HepG2 (cell line): ENCODE data around the gene RSPRY1. TPM values are rescaled to one million over a fixed set of nuclear protein-coding genes. Genes with fewer than 3 reads are reported as not detected.

Source experiments
- AGO2 ChIP-seq: fragments of 200-400 bp; formaldehyde crosslinking; optimal IDR thresholded peaks from 2 replicates; pipeline ENCODE3; 2017; ENCODE audit warnings: mild to moderate bottlenecking, low read depth, low read length, moderate library complexity
- CEBPB ChIP-seq: IDR thresholded peaks from 2 replicates; pipeline ENCODE4 v1.6.1; 2011; ENCODE audit warnings: low read depth, low read length, improper control_type of control experiment, borderline replicate concordance
- DMTF1 ChIP-seq: sonication (generic); formaldehyde crosslinking; IDR thresholded peaks from 2 replicates; pipeline ENCODE4 v1.4.0; 2020; ENCODE audit warnings: mild to moderate bottlenecking, missing genetic modification reagents
- EEA1 ChIP-seq: sonication (generic); formaldehyde crosslinking; IDR thresholded peaks from 2 replicates; pipeline ENCODE4 v1.5.1; 2020; ENCODE audit warnings: mild to moderate bottlenecking, missing genetic modification reagents, borderline replicate concordance
- EZH2 ChIP-seq: conservative IDR thresholded peaks from 2 replicates; pipeline ENCODE4 v1.6.1; 2012; ENCODE audit warnings: mild to moderate bottlenecking, low read depth, low read length, moderate library complexity
- FOXK1 ChIP-seq: sonication (generic); formaldehyde crosslinking; IDR thresholded peaks from 2 replicates; pipeline ENCODE4 v1.4.0; 2020; ENCODE audit warnings: low read depth, missing genetic modification reagents, borderline replicate concordance
- JUND ChIP-seq: sonication (generic); formaldehyde crosslinking; IDR thresholded peaks from 2 replicates; pipeline ENCODE4 v1.8.0; 2022; ENCODE audit warnings: mild to moderate bottlenecking, missing genetic modification reagents
- LCORL ChIP-seq, 2 experiments: fragments of 450-650 bp in 1 of 2; sonication (generic) in 1 of 2; formaldehyde crosslinking in 1 of 2; IDR thresholded peaks; 2 replicates each; pipeline versions ENCODE4 v1.5.0 to v1.6.1; 2017 to 2020; ENCODE audit warnings: antibody characterized with exemption in 1 of 2, missing genetic modification reagents in 1 of 2
- MLXIP ChIP-seq: sonication (generic); formaldehyde crosslinking; IDR thresholded peaks from 2 replicates; pipeline ENCODE4 v1.9.0; 2021; ENCODE audit warnings: missing genetic modification reagents, borderline replicate concordance
- ZBTB4 ChIP-seq: sonication (generic); formaldehyde crosslinking; IDR thresholded peaks from 2 replicates; pipeline ENCODE4 v1.4.0; 2020; ENCODE audit warnings: missing genetic modification reagents, mild to moderate bottlenecking, borderline replicate concordance
- ZNF136 ChIP-seq: sonication (generic); formaldehyde crosslinking; IDR thresholded peaks from 2 replicates; pipeline ENCODE4 v1.8.1; 2022; ENCODE audit warnings: low read depth, mild to moderate bottlenecking, moderate library complexity, missing genetic modification reagents
- ZNF296 ChIP-seq: sonication (generic); formaldehyde crosslinking; conservative IDR thresholded peaks from 2 replicates; pipeline ENCODE4 v1.5.0; 2020; ENCODE audit warnings: mild to moderate bottlenecking, missing genetic modification reagents
- ZNF3 ChIP-seq: IDR thresholded peaks from 2 replicates; pipeline ENCODE4 v1.7.0; 2017; ENCODE audit warnings: inconsistent platforms
- ZNF329 ChIP-seq: sonication (generic); formaldehyde crosslinking; IDR thresholded peaks from 2 replicates; pipeline ENCODE4 v1.9.0; 2021; ENCODE audit warnings: low read depth, mild to moderate bottlenecking, missing genetic modification reagents
- ZNF362 ChIP-seq: sonication (generic); formaldehyde crosslinking; IDR thresholded peaks from 2 replicates; pipeline ENCODE4 v1.4.0; 2020; ENCODE audit warnings: missing genetic modification reagents, mild to moderate bottlenecking, borderline replicate concordance
- ZNF547 ChIP-seq: sonication (generic); formaldehyde crosslinking; IDR thresholded peaks from 2 replicates; pipeline ENCODE4 v1.5.1; 2020; ENCODE audit warnings: mild to moderate bottlenecking, missing genetic modification reagents
- ZNF772 ChIP-seq: sonication (generic); formaldehyde crosslinking; IDR thresholded peaks from 2 replicates; pipeline ENCODE4 v1.5.0; 2020; ENCODE audit warnings: mild to moderate bottlenecking, missing genetic modification reagents
- ZNF879 ChIP-seq: sonication (generic); formaldehyde crosslinking; IDR thresholded peaks from 2 replicates; pipeline ENCODE4 v1.8.1; 2023; ENCODE audit warnings: missing genetic modification reagents
- polyA plus RNA-seq, 8 experiments: library from polyadenylated mRNA; depleted of rRNA in 3 of 8; stranded (reverse) in 7 of 8; unstranded in 1 of 8; fragments of >200 nt; fragmentation: Illumina TruSeq in 4 of 8; extraction: Trizol in 4 of 8; gene quantifications; 2 replicates each; pipeline versions ENCODE4 v1.2.1 to v1.2.3, GENCODE V29; 2011 to 2016; ENCODE audit warnings: low read depth in 4 of 8, missing spikeins in 1 of 8, mixed read lengths in 1 of 8; ENCODE audit not compliant: insufficient read depth in 1 of 8
- total RNA-seq, 5 experiments: library from RNA; depleted of rRNA; stranded (reverse); fragments of >200 nt; fragmentation: Illumina TruSeq; extraction: Trizol; gene quantifications; 2 replicates each; pipeline ENCODE4 v1.2.3, GENCODE V29; 2016; ENCODE audit warnings: low read depth in 1 of 5

RSPRY1 gene
- total and polyA plus RNA-seq, 2 of the 13 experiments (the other 11 are each of a cell fraction or from before 2014, with no cell fraction given), result 53.4 to 61.0 TPM

GRCh38 chr16:57185945-57186871 lies at the start of gene RSPRY1, which contains the start of gene PSME3IP1 (continued):
- no peak; the same call in 1 of the 2 replicates for TF ChIP-seq CEBPB
- TF ChIP-seq EEA1 (CRISPR knock-in tag), result peak; percentile 78; the same call in 1 of the 2 replicates
- TF ChIP-seq ZNF329 (CRISPR knock-in tag), result peak; percentile 73; the same call in 1 of the 2 replicates
- TF ChIP-seq ZNF3, result no peak
- peak; percentile 66; the same call in 1 of the 2 replicates for TF ChIP-seq ZNF772 (CRISPR knock-in tag)
- TF ChIP-seq JUND (CRISPR knock-in tag), result no peak
- no peak; the same call in 1 of the 2 replicates for TF ChIP-seq ZBTB4 (CRISPR knock-in tag)
- TF ChIP-seq ZNF362, result peak; percentile 21; the same call in 1 of the 2 replicates
- TF ChIP-seq ZNF547 (CRISPR knock-in tag), result no peak; the same call in 1 of the 2 replicates
- TF ChIP-seq MLXIP (CRISPR knock-in tag), result no peak
- TF ChIP-seq ZNF879 (CRISPR knock-in tag), result peak; percentile 84; the same call in 1 of the 2 replicates
- no peak for TF ChIP-seq ZNF296 (CRISPR knock-in tag)
- TF ChIP-seq ZNF136 (CRISPR knock-in tag), result no peak
- peak; percentile 73 for TF ChIP-seq AGO2
- no peak for TF ChIP-seq EZH2
- peak; percentile 95 for TF ChIP-seq LCORL (IDR thresholded peaks at IDR 0.05)
- TF ChIP-seq LCORL (CRISPR knock-in tag; IDR thresholded peaks at IDR 0.05), result no peak
- TF ChIP-seq DMTF1 (CRISPR knock-in tag), result no peak; the same call in 1 of the 2 replicates
- peak; percentile 67 for TF ChIP-seq FOXK1 (CRISPR knock-in tag)
